Liver (tissue), 9 donors: ENCODE results near the gene RBBP7. TPM values are rescaled to one million over a fixed set of nuclear protein-coding genes. Genes with fewer than 3 reads are reported as not detected.

Experiments
- DNase-seq: peaks from one replicate; pipeline ENCODE4 v3.0.0-alpha.2; 2017; ENCODE audit warnings: low spot score
- H3K27ac ChIP-seq, 2 donors: one replicate each; pipeline ENCODE4 v1.7.0; 2013; ENCODE audit warnings: inconsistent platforms in 2 of 2, low read length in 2 of 2, control low read depth in 1 of 2, low read depth in 1 of 2, mild to moderate bottlenecking in 1 of 2
- H3K27me3 ChIP-seq, 4 donors: one replicate each; pipeline versions ENCODE4 v1.6.1 to v1.7.0; 2013; ENCODE audit warnings: low read length in 3 of 4, inconsistent platforms in 1 of 4, mild to moderate bottlenecking in 1 of 4, moderate library complexity in 1 of 4; ENCODE audit not compliant: control insufficient read depth in 4 of 4, insufficient read depth in 4 of 4
- H3K36me3 ChIP-seq, 4 donors: one replicate each; pipeline versions ENCODE4 v1.6.1 to v1.7.0; 2013; ENCODE audit warnings: low read length in 3 of 4, mild to moderate bottlenecking in 3 of 4, low read depth in 1 of 4, moderate library complexity in 1 of 4; ENCODE audit not compliant: control insufficient read depth in 4 of 4, insufficient read depth in 3 of 4
- H3K4me1 ChIP-seq, 4 donors: one replicate each; pipeline versions ENCODE4 v1.6.1 to v1.7.0; 2013; ENCODE audit warnings: low read length in 3 of 4, mild to moderate bottlenecking in 3 of 4, moderate library complexity in 1 of 4; ENCODE audit not compliant: control insufficient read depth in 4 of 4, insufficient read depth in 4 of 4
- H3K4me3 ChIP-seq, 3 donors: one replicate each; pipeline versions ENCODE4 v1.6.1 to v1.7.0; 2013; ENCODE audit warnings: low read length in 3 of 3, control low read depth in 1 of 3, low read depth in 1 of 3, mild to moderate bottlenecking in 1 of 3
- H3K9ac ChIP-seq, 2 donors: one replicate each; pipeline ENCODE4 v1.7.0; 2013; ENCODE audit warnings: low read length in 2 of 2, mild to moderate bottlenecking in 2 of 2, moderate library complexity in 2 of 2, control low read depth in 1 of 2, low read depth in 1 of 2
- H3K9me3 ChIP-seq, 4 donors: one replicate each; pipeline versions ENCODE4 v1.6.1 to v1.7.0; 2013; ENCODE audit warnings: low read length in 3 of 4; ENCODE audit not compliant: control insufficient read depth in 4 of 4
- CTCF ChIP-seq: fragments of 150-350 bp; IDR thresholded peaks from 2 replicates; pipeline ENCODE4 v1.5.1; 2017; ENCODE audit warnings: improper control_type of control experiment, low read depth, low read length; ENCODE audit not compliant: missing input control
- EGR1 ChIP-seq, 2 donors: IDR thresholded peaks; 2 replicates each; pipeline ENCODE4 v1.6.1; 2016 to 2018; ENCODE audit warnings: antibody characterized with exemption in 2 of 2, low read depth in 2 of 2
- FOXA1 ChIP-seq: IDR thresholded peaks from 2 replicates; pipeline ENCODE4 v1.6.1; 2016; ENCODE audit warnings: antibody characterized with exemption
- FOXA2 ChIP-seq: IDR thresholded peaks from 2 replicates; pipeline ENCODE4 v1.6.1; 2016; ENCODE audit warnings: antibody characterized with exemption
- GABPA ChIP-seq, 2 donors: IDR thresholded peaks in 1 of 2; conservative IDR thresholded peaks in 1 of 2; 2 replicates each; pipeline ENCODE4 v1.6.1; 2016; ENCODE audit warnings: antibody characterized with exemption in 2 of 2, mild to moderate bottlenecking in 1 of 2, moderate library complexity in 1 of 2
- HNF4A ChIP-seq, 2 donors: conservative IDR thresholded peaks; 2 replicates each; pipeline ENCODE4 v1.6.1; 2016; ENCODE audit warnings: antibody characterized with exemption in 2 of 2, mild to moderate bottlenecking in 2 of 2
- HNF4G ChIP-seq: IDR thresholded peaks from 2 replicates; pipeline ENCODE4 v1.6.1; 2016; ENCODE audit warnings: antibody characterized with exemption
- JUND ChIP-seq, 2 donors: IDR thresholded peaks; 2 replicates each; pipeline ENCODE4 v1.6.1; 2016; ENCODE audit warnings: antibody characterized with exemption in 2 of 2
- NR2F2 ChIP-seq: IDR thresholded peaks from 2 replicates; pipeline ENCODE4 v1.6.1; 2016; ENCODE audit warnings: antibody characterized with exemption
- RAD21 ChIP-seq, 2 donors: IDR thresholded peaks; 2 replicates each; pipeline ENCODE4 v1.6.1; 2016; ENCODE audit warnings: antibody characterized with exemption in 2 of 2, mild to moderate bottlenecking in 2 of 2
- REST ChIP-seq: IDR thresholded peaks from 2 replicates; pipeline ENCODE4 v1.6.1; 2016; ENCODE audit warnings: antibody characterized with exemption, mild to moderate bottlenecking
- RXRA ChIP-seq, 2 donors: IDR thresholded peaks; 2 replicates each; pipeline ENCODE4 v1.6.1; 2017 to 2018; ENCODE audit warnings: antibody characterized with exemption in 2 of 2, mild to moderate bottlenecking in 1 of 2
- SP1 ChIP-seq: IDR thresholded peaks from 2 replicates; pipeline ENCODE4 v1.6.1; 2018; ENCODE audit warnings: antibody characterized with exemption, mild to moderate bottlenecking
- YY1 ChIP-seq: IDR thresholded peaks from 2 replicates; pipeline ENCODE4 v1.6.1; 2016; ENCODE audit warnings: antibody characterized with exemption, mild to moderate bottlenecking
- ZBTB33 ChIP-seq: IDR thresholded peaks from 2 replicates; pipeline ENCODE4 v1.6.1; 2016; ENCODE audit warnings: antibody characterized with exemption
- WGBS: extraction: QIAGEN DNeasy Blood & Tissue Kit; methylation state at CpG from one replicate; pipeline ENCODE4 v1.1.7; 2013; 5-methylcytosine and 5-hydroxymethylcytosine counted together
- polyA plus RNA-seq, 2 donors: library from polyadenylated mRNA; stranded (reverse) in 1 of 2; unstranded in 1 of 2; fragments of 200-250 nt in 1 of 2; fragments of >200 nt in 1 of 2; fragmentation: Nextera tagmentation in 1 of 2; extraction: Ambion mirVana in 1 of 2; gene quantifications; one replicate each; pipeline versions ENCODE4 v1.2.1 to v1.2.3, GENCODE V29; 2013 to 2015
- total RNA-seq, 2 donors: library from RNA; depleted of rRNA; stranded (reverse); fragments of >200 nt; gene quantifications; one replicate each; pipeline ENCODE4 v1.2.3, GENCODE V29; 2014
- TF ChIP-seq, protein P1 (sequence below): IDR thresholded peaks from 2 replicates; pipeline ENCODE4 v1.6.1; 2016; ENCODE audit warnings: antibody characterized with exemption
- TF ChIP-seq, protein P2 (sequence below): IDR thresholded peaks from 2 replicates; pipeline ENCODE4 v1.6.1; 2016; ENCODE audit warnings: antibody characterized with exemption
- donor health status: healthy.
- donor health status: healthy.
- donor health status: healthy.
- donor health status: healthy.
- donor health status: healthy.

Gene RBBP7
- total and polyA plus RNA-seq, 4 donors, result 32.5 to 77.9 (median 35.5) TPM

DNA sequence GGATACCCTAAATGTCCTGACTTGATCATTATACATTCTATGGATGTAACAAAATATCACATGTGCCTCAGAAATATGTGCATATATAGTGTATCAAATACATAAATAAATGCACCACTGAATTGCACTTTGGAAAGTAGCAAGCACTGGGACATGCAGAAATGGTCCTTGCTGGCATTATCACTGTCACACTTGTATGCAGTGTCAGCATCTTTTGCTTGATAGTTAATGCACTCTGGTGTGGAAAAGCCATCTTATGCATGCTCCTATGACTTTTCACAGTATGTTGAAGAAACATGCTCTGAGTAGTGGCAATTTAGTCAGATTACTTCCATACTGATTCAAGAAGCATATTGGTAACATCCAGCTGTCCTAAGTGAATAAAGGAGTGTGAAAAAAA, 48.8 kb upstream of the RBBP7 start:
- Histone ChIP-seq H3K9ac (no peak overlapping the region), H3K4me1 (no peaks in the 10 kb centered on the region), H3K27ac (no peak overlapping the region), H3K27me3 (no peaks in the 10 kb centered on the region), H3K36me3 (no peaks in the 10 kb centered on the region), H3K4me3 (no peak overlapping the region), H3K9me3 (no peaks in the 10 kb centered on the region)
- DNase-seq, result no peak
- TF ChIP-seq YY1 (no peak), CTCF (no peak), RAD21 (IDR thresholded peaks at IDR 0.05) (no peak), EGR1 (IDR thresholded peaks at IDR 0.05; ENCODE audit: low read depth in 2 of 2) (no peak), GABPA (IDR thresholded peaks at IDR 0.05 in 1 of 2, conservative IDR thresholded peaks at IDR 0.05 in 1 of 2) (no peak), FOXA2 (no peak), ZBTB33 (no peak), REST (no peak), JUND (IDR thresholded peaks at IDR 0.05) (no peak), HNF4G (no peak), SP1 (no peak), FOXA1 (no peak), NR2F2 (no peak), HNF4A (conservative IDR thresholded peaks at IDR 0.05) (no peak), RXRA (IDR thresholded peaks at IDR 0.05) (no peak)
- TF ChIP-seq, protein P1, sequence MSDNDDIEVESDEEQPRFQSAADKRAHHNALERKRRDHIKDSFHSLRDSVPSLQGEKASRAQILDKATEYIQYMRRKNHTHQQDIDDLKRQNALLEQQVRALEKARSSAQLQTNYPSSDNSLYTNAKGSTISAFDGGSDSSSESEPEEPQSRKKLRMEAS, result no peak
- TF ChIP-seq, protein P2, sequence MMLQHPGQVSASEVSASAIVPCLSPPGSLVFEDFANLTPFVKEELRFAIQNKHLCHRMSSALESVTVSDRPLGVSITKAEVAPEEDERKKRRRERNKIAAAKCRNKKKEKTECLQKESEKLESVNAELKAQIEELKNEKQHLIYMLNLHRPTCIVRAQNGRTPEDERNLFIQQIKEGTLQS, result no peak

DNA sequence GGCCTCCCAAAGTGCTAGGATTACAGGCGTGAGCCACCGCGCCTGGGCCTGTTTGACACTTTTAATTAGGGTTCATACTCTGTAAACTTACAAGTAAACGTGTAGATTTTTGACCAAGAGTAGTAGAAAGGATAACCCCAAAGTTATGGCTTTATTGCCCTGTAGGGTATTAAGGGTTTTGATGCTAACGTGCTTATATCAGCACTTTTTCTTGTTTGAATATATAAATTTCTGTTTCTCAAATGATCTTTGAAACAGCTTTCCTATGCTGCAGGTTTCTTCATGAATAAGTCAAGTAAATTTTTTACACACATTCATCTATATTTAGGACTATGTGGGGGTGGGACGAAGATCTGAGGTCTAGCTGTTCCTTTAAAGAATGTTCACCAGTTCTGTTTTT, 47.0 kb upstream of the RBBP7 start:
- WGBS, result 93% methylated on average over 6 of the region's 6 CpGs
- Histone ChIP-seq H3K4me3 (no peak overlapping the region), H3K36me3 (no peaks in the 10 kb centered on the region), H3K4me1 (no peaks in the 10 kb centered on the region), H3K27me3 (no peaks in the 10 kb centered on the region), H3K27ac (no peak overlapping the region), H3K9me3 (no peaks in the 10 kb centered on the region), H3K9ac (no peak overlapping the region)
- no peak for DNase-seq
- no peak for TF ChIP-seq NR2F2
- TF ChIP-seq HNF4G, result no peak
- TF ChIP-seq, protein P2, result no peak
- TF ChIP-seq SP1, result no peak
- TF ChIP-seq RXRA (IDR thresholded peaks at IDR 0.05), result no peak
